Esophagus squamous epithelium (tissue), 5 donors: ENCODE data around the gene CDYL. TPM values are rescaled to one million over a fixed set of nuclear protein-coding genes. Genes with fewer than 3 reads are reported as not detected.

Experiments
- DNase-seq: peaks from one replicate; lab custom pipeline; 2025; lab: John Stamatoyannopoulos, UW
- H3K27ac ChIP-seq, 4 donors: fragments of 200-600 bp; sonication (generic); one replicate each; pipeline ENCODE4 v1.5.1; 2016 to 2019; ENCODE audit warnings: mild to moderate bottlenecking in 1 of 4
- H3K27me3 ChIP-seq, 4 donors: fragments of 200-600 bp; sonication (generic); 1 replicate in 3 of 4; 2 replicates in 1 of 4; pipeline versions ENCODE4 v1.5.1 to v1.6.0; 2017 to 2021; ENCODE audit warnings: antibody characterized with exemption in 1 of 4
- H3K36me3 ChIP-seq, 3 donors: fragments of 200-600 bp; sonication (generic); one replicate each; pipeline ENCODE4 v1.5.1; 2016 to 2019
- H3K4me1 ChIP-seq, 3 donors: fragments of 200-600 bp; sonication (generic); one replicate each; pipeline ENCODE4 v1.5.1; 2017 to 2019
- H3K4me3 ChIP-seq, 4 donors: fragments of 200-600 bp; sonication (generic); 1 replicate in 3 of 4; 2 replicates in 1 of 4; pipeline ENCODE4 v1.5.1; 2016 to 2019; ENCODE audit warnings: mild to moderate bottlenecking in 2 of 4, moderate library complexity in 1 of 4
- H3K9me3 ChIP-seq, 3 donors: fragments of 200-600 bp; sonication (generic); one replicate each; pipeline ENCODE4 v1.5.1; 2016 to 2019
- CTCF ChIP-seq, 6 experiments: fragments of 450-650 bp in 4 of 6; fragments of 200-600 bp in 2 of 6; sonication (generic) in 2 of 6; IDR thresholded peaks; one replicate each; pipeline ENCODE4 v1.5.1; 2016 to 2019; ENCODE audit warnings: antibody characterized with exemption in 6 of 6, mild to moderate bottlenecking in 4 of 6, moderate library complexity in 4 of 6
- POLR2A ChIP-seq, 4 donors: fragments of 450-650 bp; IDR thresholded peaks; one replicate each; pipeline ENCODE4 v1.6.1; 2017; ENCODE audit warnings: antibody characterized with exemption in 4 of 4, mild to moderate bottlenecking in 4 of 4, moderate library complexity in 3 of 4
- WGBS, 2 donors: methylation state at CpG; one replicate each; pipeline ENCODE4 v1.1.5; 2018; 5-methylcytosine and 5-hydroxymethylcytosine counted together
- intact Hi-C: fragments of 100-400 bp; cut with DNase I; formaldehyde crosslinking; loops from one replicate; pipeline ENCODE4 v1.15.0; 2022
- total RNA-seq, 4 donors: library from RNA; depleted of rRNA; stranded (reverse); fragments of >200 nt; gene quantifications; one replicate each; pipeline ENCODE4 v1.1.0, GENCODE V29; 2016
- donor health status: DM: yes; HTN: yes; CAD: no.

The CDYL gene
- total RNA-seq, 4 donors from 2014 or later, result 15.2 to 43.5 (median 19.6) TPM

GRCh38 chr6:4743062-4743461 lies 33.1 kb upstream of the CDYL start:
- no peaks in the 10 kb centered on the region for H3K9me3 ChIP-seq
- WGBS, 2 donors, result 6 to 24% methylated on average over 2 of the region's 2 CpGs
- intact Hi-C loops, result no loop called here
- no peak overlapping the region for H3K27ac ChIP-seq
- H3K4me1 ChIP-seq, result no peaks in the 10 kb centered on the region
- no peaks in the 10 kb centered on the region for H3K27me3 ChIP-seq
- H3K4me3 ChIP-seq, result no peak overlapping the region
- no peaks in the 10 kb centered on the region for H3K36me3 ChIP-seq
- DNase-seq, result no peak
- TF ChIP-seq CTCF (IDR thresholded peaks at IDR 0.05), result no peak
- TF ChIP-seq POLR2A (IDR thresholded peaks at IDR 0.05), result no peak

GRCh38 chr6:4743926-4744325 lies 32.3 kb upstream of the CDYL start:
- no peak for DNase-seq
- Histone ChIP-seq H3K36me3 (no peaks in the 10 kb centered on the region), H3K27me3 (no peaks in the 10 kb centered on the region), H3K4me3 (no peak overlapping the region), H3K4me1 (no peaks in the 10 kb centered on the region), H3K9me3 (no peaks in the 10 kb centered on the region), H3K27ac (no peak overlapping the region)
- TF ChIP-seq POLR2A (IDR thresholded peaks at IDR 0.05), result no peak
- TF ChIP-seq CTCF (IDR thresholded peaks at IDR 0.05), result no peak
- intact Hi-C loops, result no loop called here
- WGBS, 2 donors, result 70 to 82% methylated on average over 5 of the region's 5 CpGs

GRCh38 chr6:4747588-4747987 lies 28.6 kb upstream of the CDYL start:
- intact Hi-C loops, result no loop called here
- H3K36me3 ChIP-seq, result no peaks in the 10 kb centered on the region
- DNase-seq, result no peak
- H3K27ac ChIP-seq, result no peak overlapping the region
- no peaks in the 10 kb centered on the region for H3K27me3 ChIP-seq
- H3K9me3 ChIP-seq, result no peaks in the 10 kb centered on the region
- H3K4me3 ChIP-seq, result no peak overlapping the region
- TF ChIP-seq POLR2A (IDR thresholded peaks at IDR 0.05) (no peak), CTCF (IDR thresholded peaks at IDR 0.05) (no peak)
- H3K4me1 ChIP-seq, result no peaks in the 10 kb centered on the region
- 89 to 100% methylated on average over 2 of the region's 2 CpGs for WGBS, 2 donors

GRCh38 chr6:4751823-4752464 lies 24.3 kb upstream of the CDYL start:
- Histone ChIP-seq H3K27me3 (no peaks in the 10 kb centered on the region), H3K27ac (no peak overlapping the region), H3K9me3 (no peaks in the 10 kb centered on the region), H3K4me3 (no peak overlapping the region), H3K4me1 (no peaks in the 10 kb centered on the region), H3K36me3 (no peaks in the 10 kb centered on the region)
- intact Hi-C loops, result no loop called here
- DNase-seq, result no peak
- 65 to 69% methylated on average over 7 of the region's 7 CpGs for WGBS, 2 donors
- TF ChIP-seq CTCF (IDR thresholded peaks at IDR 0.05) (no peak), POLR2A (IDR thresholded peaks at IDR 0.05) (no peak)

GRCh38 chr6:4756247-4756646 lies 20.0 kb upstream of the CDYL start:
- Histone ChIP-seq H3K9me3 (no peaks in the 10 kb centered on the region), H3K4me1 (no peaks in the 10 kb centered on the region), H3K4me3 (no peak overlapping the region), H3K36me3 (no peaks in the 10 kb centered on the region), H3K27ac (no peak overlapping the region), H3K27me3 (no peaks in the 10 kb centered on the region)
- TF ChIP-seq POLR2A (IDR thresholded peaks at IDR 0.05) (no peak), CTCF (IDR thresholded peaks at IDR 0.05) (no peak)
- no peak for DNase-seq
- intact Hi-C loops, result no loop called here
- 75 to 76% methylated on average over 2 of the region's 2 CpGs for WGBS, 2 donors
